GM18868 (cell line): ENCODE results near the gene CCDC30.
"Not testable (repeated sequence)": the region's sequence is repeated elsewhere in the genome, so short reads cannot be mapped to it uniquely, and the experiment has no call there.

Experiments
- ATAC-seq: cut with Tn5 transposase; IDR thresholded peaks from one replicate; pipeline ENCODE4 v1.9.1; 2021; ENCODE audit warnings: mild to moderate bottlenecking, moderate library complexity; ENCODE audit not compliant: unreplicated experiment

CCDC30 gene

DNA sequence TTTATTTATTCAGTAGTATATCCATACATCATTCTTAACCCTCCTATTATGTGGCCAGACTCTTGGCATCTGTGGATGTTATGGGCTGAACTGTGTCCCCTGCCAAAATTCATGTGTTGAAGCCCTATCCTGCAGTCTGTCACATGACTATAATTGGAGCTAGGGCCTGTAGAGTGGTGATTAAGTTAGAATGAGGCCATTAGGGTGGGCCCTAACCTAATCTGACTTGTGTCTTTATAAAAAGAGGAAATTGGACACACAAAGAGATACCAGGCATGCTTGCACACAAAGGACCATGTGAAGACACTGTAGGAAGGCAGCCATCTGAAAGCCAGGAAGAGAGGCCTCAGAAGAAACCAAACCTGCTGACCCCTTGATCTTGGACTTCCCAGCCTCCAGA lies 13.8 kb upstream of the CCDC30 start:
- ATAC-seq = no peak

DNA sequence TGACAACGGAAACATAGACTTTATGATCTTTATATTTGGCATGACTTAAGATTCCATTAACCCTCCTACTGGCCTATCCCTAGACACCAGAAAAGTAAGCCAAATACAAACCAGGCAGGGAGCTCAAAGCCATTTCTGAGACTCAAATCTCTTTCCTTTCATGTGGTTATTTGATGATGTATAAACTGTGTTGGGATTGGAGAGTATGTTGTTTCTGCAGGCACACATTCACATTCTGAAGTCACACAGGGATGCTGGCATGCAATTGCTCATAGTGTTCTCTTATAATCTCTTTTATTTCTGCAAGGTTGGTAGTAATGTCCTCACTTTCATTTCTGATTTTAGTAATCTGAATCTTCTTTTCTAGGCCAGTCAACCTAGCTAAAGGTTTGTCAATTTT lies 13.0 kb upstream of the CCDC30 start:
- ATAC-seq = no peak

DNA sequence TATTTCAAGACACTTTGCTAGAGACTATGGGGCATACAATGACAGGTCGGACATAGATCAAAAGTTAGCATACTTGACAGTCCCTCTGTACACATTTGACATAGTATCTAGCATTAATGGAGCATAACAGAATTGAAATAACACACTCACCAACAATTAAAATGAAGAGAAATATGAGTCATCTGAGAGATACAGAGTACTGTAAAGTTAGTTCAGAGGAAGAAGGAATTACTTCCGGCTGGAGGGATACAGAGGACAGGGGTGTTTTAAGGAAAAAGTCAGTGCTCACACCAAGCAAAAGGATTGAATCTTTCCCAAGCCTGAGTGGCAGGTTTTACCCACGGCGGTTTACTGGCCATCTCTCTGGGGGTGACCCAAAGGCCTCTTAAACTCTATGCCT lies 9.7 kb upstream of the CCDC30 start:
- no peak for ATAC-seq

DNA sequence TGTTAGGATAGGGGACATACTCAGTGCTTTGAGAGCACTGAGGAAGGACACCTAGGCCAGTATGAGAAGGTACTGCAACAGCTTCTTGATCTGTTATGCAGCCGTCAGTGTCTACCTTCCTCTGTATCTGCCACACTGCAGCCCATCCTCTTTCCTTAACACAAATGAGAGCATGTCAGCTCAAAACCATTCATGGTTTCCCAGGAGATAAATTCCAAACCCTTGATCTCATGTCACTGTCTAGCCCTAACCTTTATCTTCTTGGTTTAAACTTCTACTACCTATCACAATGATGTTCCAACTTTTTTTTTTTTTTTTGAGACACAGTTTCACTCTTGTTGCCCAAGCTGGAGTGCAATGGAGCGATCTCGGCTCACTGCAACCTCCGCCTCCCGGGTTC lies 8.7 kb upstream of the CCDC30 start:
- no peak for ATAC-seq

DNA sequence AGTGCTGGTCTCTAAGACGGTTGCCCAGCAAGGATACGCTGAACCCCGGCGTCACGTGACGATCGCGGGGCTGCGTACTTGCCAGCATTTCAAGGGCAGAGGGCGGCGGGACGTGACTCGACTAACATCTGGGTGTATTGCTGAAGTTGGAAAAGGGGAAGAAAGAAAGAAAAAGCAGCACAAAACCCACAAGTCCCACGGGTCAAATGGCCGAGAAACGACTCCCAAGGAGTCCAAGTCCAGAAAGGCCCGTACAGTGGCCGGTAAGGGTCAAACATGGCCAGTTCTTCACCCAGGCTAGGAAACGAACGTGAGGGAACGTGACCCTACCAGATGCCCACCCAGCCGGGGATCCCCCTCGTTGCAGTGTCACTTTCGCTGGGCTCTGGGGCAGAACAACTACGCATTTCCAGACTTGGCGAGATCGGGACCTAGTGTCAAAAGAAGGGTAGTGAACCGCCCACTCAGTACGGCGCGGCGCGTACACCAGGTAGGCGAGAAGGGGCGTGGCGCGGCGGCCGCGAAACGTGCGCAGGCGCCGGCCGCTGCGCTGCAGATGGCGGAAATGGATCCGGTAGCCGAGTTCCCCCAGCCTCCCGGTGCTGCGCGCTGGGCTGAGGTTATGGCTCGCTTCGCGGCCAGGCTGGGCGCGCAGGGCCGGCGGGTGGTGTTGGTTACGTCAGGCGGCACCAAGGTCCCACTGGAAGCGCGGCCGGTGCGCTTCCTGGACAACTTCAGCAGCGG lies 6.9 kb upstream of the CCDC30 start, which contains the start of the genes PPCS and ZMYND12:
TSS of gene PPCS (plus strand) at position 534 of the 744 bp plus-strand sequence. CDS start at position 557, 23 bp downstream.
TSS of gene ZMYND12 (minus strand) at position 13 of the 744 bp plus-strand sequence. CDS start 25 bp downstream, outside the sequence.
- peak; percentile 84 for ATAC-seq

DNA sequence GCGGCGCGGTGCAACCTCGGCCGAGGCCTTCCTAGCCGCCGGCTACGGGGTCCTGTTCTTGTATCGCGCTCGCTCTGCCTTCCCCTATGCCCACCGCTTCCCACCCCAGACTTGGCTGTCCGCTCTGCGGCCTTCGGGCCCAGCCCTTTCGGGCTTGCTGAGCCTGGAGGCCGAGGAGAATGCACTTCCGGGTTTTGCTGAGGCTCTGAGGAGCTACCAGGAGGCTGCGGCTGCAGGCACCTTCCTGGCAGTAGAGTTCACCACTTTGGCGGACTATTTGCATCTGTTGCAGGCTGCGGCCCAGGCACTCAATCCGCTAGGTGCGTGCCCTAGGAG lies 6.4 kb upstream of the CCDC30 start:
- ATAC-seq = peak; percentile 62

DNA sequence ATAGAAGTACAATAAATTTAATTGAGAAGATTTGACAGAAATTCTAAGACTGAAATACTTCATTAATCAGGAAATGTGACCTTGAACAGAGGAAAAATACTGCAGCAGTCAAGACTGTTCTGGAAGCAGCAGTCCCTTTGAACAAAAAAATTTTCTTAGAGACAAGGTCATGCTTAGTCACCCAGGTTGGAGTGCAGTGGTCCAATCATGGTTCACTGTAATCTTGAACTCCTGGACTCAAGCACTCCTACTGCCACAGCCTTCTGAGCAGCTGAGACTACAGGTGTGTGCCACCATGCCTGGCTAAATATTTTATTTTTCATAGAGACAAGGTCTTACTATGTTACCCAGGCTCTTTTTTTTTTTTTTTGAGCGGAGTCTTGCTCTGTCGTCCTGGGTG lies 1.9 kb upstream of the CCDC30 start:
- no peak for ATAC-seq

DNA sequence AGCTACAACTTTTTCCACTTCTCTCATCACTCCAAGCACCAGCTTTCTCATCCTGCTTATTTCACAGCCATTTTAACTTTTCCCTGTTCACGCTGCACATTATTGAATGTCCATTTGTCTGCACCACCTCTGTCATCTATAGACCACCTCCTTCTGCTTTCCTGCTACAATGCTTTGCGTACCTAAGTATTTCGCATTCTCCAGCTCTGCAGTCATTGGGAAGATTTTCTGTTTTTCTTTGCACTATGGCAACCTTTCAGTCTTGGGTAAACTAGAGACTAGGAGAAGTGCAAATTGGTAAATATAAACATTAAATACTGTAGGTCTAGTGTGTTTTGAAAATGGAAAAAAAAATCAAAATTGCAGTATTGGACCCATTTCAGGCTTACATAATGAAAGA lies 835 bp downstream of the CCDC30 start:
- ATAC-seq = no peak

DNA sequence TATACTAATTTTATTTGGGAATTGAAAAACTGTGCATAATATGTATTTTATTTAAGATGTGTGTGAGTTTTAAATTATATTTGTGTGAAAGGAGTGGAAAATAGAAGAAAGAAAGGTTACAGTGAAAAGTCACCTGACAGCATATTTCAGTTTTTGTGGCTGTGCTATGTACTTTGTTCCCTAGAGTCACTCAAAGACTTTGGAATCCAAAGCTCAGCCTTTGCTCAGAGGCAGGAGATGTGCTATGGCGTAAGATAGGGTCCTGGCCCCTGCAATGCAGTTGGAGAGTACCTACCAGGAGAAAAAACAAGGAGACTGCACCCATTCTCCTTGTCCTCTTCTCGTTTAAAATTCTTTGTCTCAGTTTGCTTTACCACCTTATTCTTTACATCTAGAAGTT lies 2.9 kb downstream of the CCDC30 start:
- no peak for ATAC-seq

DNA sequence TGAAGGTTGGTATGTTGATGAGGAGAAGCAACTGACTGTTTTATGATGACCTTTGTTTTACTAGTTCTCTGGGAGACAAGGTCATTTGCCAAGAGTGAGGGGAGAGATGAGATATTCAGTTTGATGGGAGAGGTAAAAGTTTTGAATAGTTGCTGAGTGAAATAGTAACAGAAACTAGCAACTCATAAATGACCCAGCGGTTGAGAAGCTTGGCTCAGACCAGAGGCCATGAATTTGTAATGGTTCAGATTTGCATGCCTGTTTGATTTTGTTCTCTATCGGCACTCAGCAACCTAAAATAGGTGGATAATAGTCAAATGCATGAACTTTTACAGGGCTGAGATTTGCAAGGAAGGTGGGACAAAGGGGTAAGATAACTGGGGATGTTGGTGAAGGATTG lies 6.6 kb downstream of the CCDC30 start:
- no peak for ATAC-seq

DNA sequence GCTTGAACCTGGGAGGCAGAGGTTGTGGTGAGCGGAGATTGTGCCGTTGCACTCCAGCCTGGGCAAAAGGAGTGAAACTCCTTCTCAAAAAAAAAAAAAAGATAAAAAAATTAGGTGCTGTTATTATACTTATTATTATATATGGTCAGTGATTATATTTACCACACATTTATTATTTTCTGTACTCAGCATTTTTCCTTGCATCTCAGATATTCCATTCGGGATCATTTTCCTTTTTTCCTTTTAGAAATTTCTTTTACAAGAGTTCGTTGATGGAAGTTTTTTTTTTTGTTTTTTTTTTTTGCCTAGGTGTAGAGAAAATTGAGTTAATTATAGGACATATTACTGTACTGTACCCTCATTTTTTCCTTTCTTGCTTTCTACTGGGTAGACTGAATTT lies 13.5 kb downstream of the CCDC30 start:
- no peak for ATAC-seq

DNA sequence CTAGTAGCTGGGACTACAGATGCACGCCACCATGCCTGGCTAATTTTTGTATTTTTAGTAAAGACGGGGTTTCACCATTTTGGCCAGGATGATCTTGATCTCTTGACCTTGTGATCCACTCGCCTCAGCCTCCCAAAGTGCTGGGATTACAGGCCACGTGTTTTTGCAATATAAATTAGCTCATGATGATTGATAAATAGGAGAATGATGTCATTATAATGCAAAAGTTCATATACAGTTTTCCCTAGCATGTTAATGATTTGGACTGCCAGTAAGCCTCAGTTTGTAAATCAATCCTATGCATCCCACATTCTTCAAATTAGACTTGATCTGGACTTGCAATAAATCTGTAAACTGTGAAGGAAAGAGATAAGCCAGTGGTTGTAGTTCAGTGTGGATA lies 14.3 kb downstream of the CCDC30 start:
- not testable (repeated sequence) for ATAC-seq

DNA sequence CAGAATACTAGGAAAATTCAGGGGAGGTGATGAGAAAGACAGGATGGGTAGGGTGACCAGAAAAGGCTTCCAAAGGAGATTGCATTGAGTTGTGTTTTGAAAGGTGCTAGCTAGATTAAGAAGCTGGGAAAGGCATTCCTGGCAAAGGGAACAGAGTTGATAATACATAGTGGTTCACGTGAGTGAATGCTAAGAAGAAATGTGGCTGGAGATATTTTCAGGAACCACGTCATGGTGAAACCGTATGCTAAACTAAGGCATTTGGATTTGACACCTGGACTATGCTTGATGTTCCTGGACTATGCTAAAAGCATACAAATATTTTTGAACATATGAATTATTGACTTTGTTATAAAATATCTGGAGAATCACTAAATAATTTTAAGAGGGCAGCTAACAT lies 14.7 kb downstream of the CCDC30 start:
- ATAC-seq = no peak

DNA sequence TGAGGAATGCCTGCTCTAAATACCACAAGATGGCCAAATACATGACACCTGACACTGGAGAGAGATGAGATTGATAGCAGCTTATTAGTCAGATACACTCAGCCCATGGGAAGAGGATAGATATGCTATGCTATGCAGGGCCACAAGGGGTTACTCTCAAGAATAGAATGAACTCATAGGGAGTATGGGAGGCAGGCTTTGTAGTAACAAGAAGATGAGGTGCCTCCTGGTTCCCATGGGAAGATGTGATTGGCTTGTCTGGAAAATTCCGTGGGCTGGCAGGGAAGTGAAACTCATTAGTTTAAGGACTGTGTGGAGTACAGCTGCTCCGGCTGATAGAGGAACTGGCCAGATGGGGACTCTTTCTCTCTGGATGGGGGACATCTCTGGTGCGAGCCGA lies 16.5 kb downstream of the CCDC30 start:
- no peak for ATAC-seq

DNA sequence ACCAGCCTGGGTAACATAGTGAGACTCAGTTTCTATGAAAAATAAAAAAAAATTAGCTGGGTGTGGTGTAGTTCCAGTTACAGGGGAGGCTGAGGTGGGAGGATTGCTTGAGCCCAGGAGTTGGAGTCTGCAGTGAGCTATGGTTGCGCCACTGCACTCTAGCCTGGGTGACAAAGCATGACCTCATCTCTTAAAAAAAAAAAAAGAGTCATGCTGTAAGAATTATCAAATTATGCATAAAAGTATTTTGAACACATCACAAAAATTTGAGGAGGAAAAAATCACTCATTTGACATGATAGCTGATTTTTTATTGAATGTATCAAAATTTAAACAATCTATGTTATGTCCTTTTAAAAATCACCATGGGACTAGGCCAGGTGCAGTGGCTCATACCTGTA lies 17.8 kb downstream of the CCDC30 start:
- no peak for ATAC-seq

DNA sequence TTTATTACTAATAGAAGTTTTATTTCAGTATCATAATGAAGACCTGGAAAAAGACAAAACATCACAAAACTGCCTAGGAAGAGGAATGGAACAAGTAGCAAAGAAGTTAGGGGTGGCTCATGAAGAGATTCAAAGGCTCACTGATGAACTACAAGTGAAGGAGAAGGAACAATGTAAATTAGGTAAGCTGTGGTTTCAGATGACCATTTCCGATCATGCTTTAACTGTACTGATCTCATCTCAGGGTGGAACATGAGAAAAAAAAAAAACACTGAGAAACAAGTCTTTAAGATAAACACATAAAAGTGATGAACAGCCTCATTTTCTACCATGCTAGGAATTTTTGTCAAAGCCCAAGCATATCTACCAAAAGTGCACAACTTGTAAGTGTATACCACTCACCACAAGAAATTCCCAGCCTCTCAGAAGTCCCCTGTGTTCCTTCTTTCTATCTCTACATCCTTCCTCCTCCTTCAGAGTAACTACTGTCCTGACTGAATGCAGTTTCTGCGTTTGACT lies 19.6 kb downstream of the CCDC30 start:
- no peak for ATAC-seq

DNA sequence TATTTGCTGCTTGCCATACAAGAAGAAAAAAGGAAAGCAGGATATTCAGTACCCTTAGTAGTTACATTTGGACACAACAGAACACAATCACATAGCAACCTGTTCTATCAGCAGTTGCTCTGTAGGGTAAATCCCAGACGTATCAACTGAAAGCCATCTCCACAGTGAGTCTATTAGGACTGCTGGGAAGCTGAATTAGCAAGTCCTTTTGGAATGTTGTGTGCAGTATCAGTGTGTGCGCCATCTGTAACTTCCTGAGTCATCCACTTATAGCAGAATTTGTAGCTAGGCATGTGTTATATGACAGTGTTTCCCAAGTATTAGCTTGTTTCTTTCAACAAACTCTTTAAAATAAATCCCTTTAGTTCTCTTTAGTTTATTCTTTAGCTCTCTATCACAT lies 21.3 kb downstream of the CCDC30 start:
- ATAC-seq = no peak

DNA sequence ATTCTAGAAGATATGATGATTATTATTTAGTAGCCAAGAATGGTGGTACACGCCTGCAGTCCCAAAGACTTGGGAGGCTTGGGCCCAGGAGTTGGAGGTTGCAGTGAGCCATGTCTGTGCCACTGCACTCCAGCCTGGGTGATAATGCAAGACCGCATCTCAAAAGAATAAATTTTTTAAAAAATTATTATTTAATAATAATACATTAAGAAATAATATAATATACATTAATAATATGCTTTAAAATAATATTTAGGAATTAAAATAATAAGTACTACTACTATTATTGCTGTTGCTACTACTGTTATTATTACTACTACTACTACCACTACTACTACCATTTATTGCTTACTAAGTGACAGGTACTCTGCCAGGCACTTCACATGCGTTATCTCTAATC lies 27.2 kb downstream of the CCDC30 start:
- ATAC-seq = no peak

DNA sequence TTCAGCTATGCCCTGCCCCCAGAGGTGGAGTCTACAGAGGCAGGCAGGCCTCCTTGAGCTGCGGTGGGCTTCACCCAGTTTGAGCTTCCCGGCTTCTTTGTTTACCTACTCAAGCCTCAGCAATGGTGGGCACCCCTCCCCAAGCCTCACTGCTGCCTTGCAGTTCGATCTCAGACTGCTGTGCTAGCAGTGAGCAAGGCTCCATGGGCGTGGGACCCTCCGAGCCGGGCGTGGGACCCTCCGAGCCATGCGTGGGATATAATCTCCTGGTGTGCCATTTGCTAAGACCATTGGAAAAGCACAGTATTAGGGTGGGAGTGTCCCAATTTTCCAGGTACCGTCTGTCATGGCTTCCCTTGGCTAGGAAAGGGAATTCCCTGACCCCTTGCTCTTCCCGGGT lies 38.9 kb downstream of the CCDC30 start:
- ATAC-seq = not testable (repeated sequence)

DNA sequence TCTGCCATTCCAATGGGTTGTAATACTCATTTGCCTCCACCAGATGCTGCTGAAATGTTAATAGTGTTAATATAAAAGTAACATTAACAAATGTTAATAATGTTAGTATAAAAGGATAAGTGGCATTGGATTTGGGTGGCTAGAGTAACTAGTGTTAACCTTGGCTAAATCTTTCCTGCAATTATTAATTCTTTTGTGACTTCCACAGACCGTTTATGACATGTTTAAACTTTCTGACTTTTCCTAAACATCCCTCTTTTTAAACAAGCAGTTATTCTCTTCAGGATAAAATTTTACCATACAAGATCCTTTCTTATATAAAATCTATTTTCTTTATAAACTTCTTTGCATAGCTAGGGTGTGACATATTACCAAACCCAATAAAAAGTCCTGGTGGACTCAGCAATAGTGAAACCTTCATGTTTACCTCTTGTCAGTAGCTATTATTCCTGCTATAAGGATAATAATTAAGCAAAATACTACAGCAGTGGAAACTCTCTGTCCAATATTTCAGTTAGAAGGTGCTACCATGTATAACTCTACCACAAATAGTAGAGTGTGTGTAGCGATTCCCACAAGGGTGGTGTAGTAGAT lies 41.5 kb downstream of the CCDC30 start:
- no peak for ATAC-seq

DNA sequence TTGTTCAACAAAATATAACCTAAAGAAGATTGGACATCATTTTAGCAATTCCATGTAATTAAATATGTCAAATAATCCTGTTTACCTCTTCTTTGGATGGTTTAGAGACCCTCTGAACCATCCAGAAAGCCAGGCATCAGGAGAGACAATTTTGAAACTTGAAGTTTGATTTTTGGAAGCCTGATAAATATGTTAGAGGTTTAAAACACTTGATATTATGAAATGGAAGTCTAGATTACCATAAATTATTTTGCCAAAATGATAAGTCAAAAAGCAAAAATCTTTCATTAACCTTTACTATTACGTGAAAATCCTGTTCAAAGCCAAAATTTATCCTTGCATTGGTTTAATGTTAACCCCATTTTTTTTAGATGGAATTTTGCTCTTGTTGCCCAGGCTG lies 43.5 kb downstream of the CCDC30 start:
- no peak for ATAC-seq

DNA sequence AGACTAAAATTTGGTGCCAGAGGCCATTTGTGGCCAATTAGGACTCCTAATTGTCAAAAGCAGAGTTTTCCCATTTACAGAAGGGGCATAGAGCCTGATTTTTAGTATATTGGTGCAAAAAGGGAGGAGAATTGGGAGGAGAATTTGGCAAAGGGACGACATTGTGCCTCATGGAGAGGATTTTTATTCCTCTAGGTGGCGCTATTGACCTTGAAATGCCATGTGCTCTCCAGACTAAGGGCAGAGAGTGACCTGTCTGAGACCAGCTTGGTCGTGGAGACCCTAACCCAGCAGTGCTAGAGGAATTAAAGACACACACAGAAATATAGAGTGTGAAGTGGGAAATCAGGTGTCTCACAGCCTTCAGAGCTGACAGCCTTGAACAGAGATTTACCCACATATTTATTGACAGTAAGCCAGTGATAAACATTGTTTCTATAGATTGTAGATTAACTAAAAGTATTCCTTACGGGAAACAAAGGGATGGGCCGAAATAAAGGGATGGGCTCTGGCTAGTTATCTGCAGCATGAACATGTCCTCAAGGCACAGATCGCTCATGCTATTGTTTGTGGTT lies 48.6 kb downstream of the CCDC30 start:
- not testable (repeated sequence) for ATAC-seq
